Stimulated activated CD4-positive, alpha-beta T cell treated with anti-CD3 and anti-CD28 coated beads, Interleukin-1b, Interleukin-23, amount 100 ng/mL, for 4 hours (primary cell): ENCODE results near the gene KLHL29.

ENCODE experiments used
- DNase-seq, 2 donors: peaks; one replicate each; pipeline ENCODE4 v3.0.0-alpha.2; 2020; ENCODE audit warnings: low read depth in 2 of 2

Gene KLHL29

GRCh38 chr2:23394700-23395099 lies 9.7 kb downstream of the KLHL29 start:
- no peak for DNase-seq

GRCh38 chr2:23397478-23397877 lies 12.5 kb downstream of the KLHL29 start:
- no peak for DNase-seq

- no peak for DNase-seq
Measured at GRCh38 chr2:23399674-23400261, 14.8 kb downstream of the KLHL29 start.

GRCh38 chr2:23400703-23401102 lies 15.7 kb downstream of the KLHL29 start:
- DNase-seq, result no peak

GRCh38 chr2:23401427-23402204 lies 16.6 kb downstream of the KLHL29 start:
- no peak for DNase-seq

GRCh38 chr2:23402205-23402740 lies 17.3 kb downstream of the KLHL29 start:
- DNase-seq, result no peak

- no peak for DNase-seq
Measured at GRCh38 chr2:23404426-23404825, 19.4 kb downstream of the KLHL29 start.

GRCh38 chr2:23409248-23409647 lies 24.3 kb downstream of the KLHL29 start:
- DNase-seq, result no peak

GRCh38 chr2:23410596-23410995 lies 25.6 kb downstream of the KLHL29 start:
- DNase-seq, result no peak

- DNase-seq, result no peak
Measured at GRCh38 chr2:23411752-23412431, 26.9 kb downstream of the KLHL29 start.

- no peak for DNase-seq
Measured at GRCh38 chr2:23412556-23413155, 27.7 kb downstream of the KLHL29 start.

GRCh38 chr2:23413641-23414040 lies 28.7 kb downstream of the KLHL29 start:
- DNase-seq, result no peak

- DNase-seq, result no peak
Measured at GRCh38 chr2:23414106-23414505, 29.1 kb downstream of the KLHL29 start.

GRCh38 chr2:23414871-23415270 lies 29.9 kb downstream of the KLHL29 start:
- no peak for DNase-seq

GRCh38 chr2:23417310-23417709 lies 32.3 kb downstream of the KLHL29 start:
- DNase-seq, result no peak

GRCh38 chr2:23418056-23418455 lies 33.1 kb downstream of the KLHL29 start:
- DNase-seq, result no peak

- no peak for DNase-seq
Measured at GRCh38 chr2:23418461-23418911, 33.5 kb downstream of the KLHL29 start.

- no peak for DNase-seq
Measured at GRCh38 chr2:23419171-23420090, 34.5 kb downstream of the KLHL29 start.

- DNase-seq, result no peak
Measured at GRCh38 chr2:23420091-23420839, 35.3 kb downstream of the KLHL29 start.

GRCh38 chr2:23420840-23421476 lies 36.0 kb downstream of the KLHL29 start:
- no peak for DNase-seq
